Mesenteric fat pad (tissue), 1 donor: ENCODE data around the gene ADAMTS17. TPM values are rescaled to one million over a fixed set of nuclear protein-coding genes. Genes with fewer than 3 reads are reported as not detected.

ENCODE experiments used
- DNase-seq: peaks from one replicate; pipeline ENCODE4 v3.0.0-alpha.2; 2020; ENCODE audit warnings: low spot score
- long read RNA-seq: library from polyadenylated mRNA; unstranded; transcript quantifications from one replicate; pipeline ENCODE4 v2.0.0, GENCODE V29; 2020
- total RNA-seq: library from RNA; stranded (reverse); fragmentation: NEBNext Ultra II Directional; extraction: Animal tissue kit (Norgen Biotek cat#: 25700); gene quantifications from one replicate; pipeline ENCODE4 v1.2.1, GENCODE V29; 2021
- donor health status: DM: yes; HTN: yes; CAD: no.

The ADAMTS17 gene
- 2.3 TPM for total RNA-seq
- long read RNA-seq: 0 reads

GRCh38 chr15:100341750-100342560, at the start of gene ADAMTS17:
Gene ADAMTS17 (minus strand): TSS chr15:100341975. CDS start chr15:100341899, 76 bp downstream.
- DNase-seq: peak; percentile 96

- DNase-seq: no peak
These were observed 43.7 kb upstream of the ADAMTS17 start for GRCh38 chr15:100385300-100386050.

- no peak for DNase-seq
These were observed 42.3 kb upstream of the ADAMTS17 start for GRCh38 chr15:100384108-100384410.

- DNase-seq: no peak
These were observed 41.7 kb upstream of the ADAMTS17 start for GRCh38 chr15:100383302-100384107.

GRCh38 chr15:100373942-100374341, 32.2 kb upstream of the ADAMTS17 start:
- no peak for DNase-seq

- no peak for DNase-seq
These were observed 31.5 kb upstream of the ADAMTS17 start for GRCh38 chr15:100373120-100373896.

- DNase-seq: no peak
These were observed 31.0 kb upstream of the ADAMTS17 start for GRCh38 chr15:100372739-100373119.

- no peak for DNase-seq
These were observed 13.6 kb upstream of the ADAMTS17 start for GRCh38 chr15:100355342-100355741.

GRCh38 chr15:100353449-100353848, 11.7 kb upstream of the ADAMTS17 start:
- no peak for DNase-seq

GRCh38 chr15:100350434-100351226, 8.9 kb upstream of the ADAMTS17 start:
- DNase-seq: no peak

- peak; percentile 98 for DNase-seq
These were observed 8.1 kb upstream of the ADAMTS17 start for GRCh38 chr15:100349696-100350433.

GRCh38 chr15:100349321-100349695, 7.5 kb upstream of the ADAMTS17 start:
- no peak for DNase-seq

GRCh38 chr15:100348578-100348977, 6.8 kb upstream of the ADAMTS17 start:
- DNase-seq: no peak

- no peak for DNase-seq
These were observed 5.2 kb upstream of the ADAMTS17 start for GRCh38 chr15:100346866-100347512.

GRCh38 chr15:100345438-100345837, 3.7 kb upstream of the ADAMTS17 start:
- DNase-seq: no peak

GRCh38 chr15:100343251-100343650, 1.5 kb upstream of the ADAMTS17 start:
- DNase-seq: no peak

GRCh38 chr15:100341239-100341749, 481 bp downstream of the ADAMTS17 start:
- DNase-seq: no peak

GRCh38 chr15:100340721-100341238, 995 bp downstream of the ADAMTS17 start:
- no peak for DNase-seq

GRCh38 chr15:100339999-100340398, 1.8 kb downstream of the ADAMTS17 start:
- DNase-seq: no peak
